ENCODE results near the gene SLC24A2.
A peak's percentile ranks its signal among the peaks of the same experiment; 100 is the strongest.

The SLC24A2 gene

DNA sequence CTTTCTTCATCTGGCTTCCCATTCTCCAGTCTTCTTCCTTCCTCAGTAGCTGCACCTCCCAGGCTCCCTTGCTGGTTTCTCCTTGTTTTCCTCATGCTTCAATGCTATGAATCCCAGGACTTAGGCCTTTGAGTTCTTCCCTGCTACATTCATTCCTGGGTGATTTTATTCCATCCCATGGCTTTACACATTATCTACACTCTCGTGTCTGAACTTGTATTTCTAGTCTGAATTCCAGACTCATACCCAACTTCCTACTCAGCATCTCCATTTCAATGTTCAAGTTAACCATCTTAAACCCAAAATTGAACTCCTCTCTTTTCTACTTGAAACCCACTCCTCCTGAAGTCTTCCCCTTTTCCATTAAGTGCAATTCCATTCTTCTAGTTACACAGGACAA is 20.0 kb downstream of the SLC24A2 start:
- Histone ChIP-seq H3K27me3 (replicated peaks in 2 of 5; ENCODE audit: control insufficient read depth in 4 of 5, insufficient read depth in 5 of 5, low read length in 4 of 5) (no peaks in the 10 kb centered on the region), H3K4me1 (ENCODE audit: control extremely low read depth in 1 of 4, control insufficient read depth in 4 of 4, insufficient read depth in 4 of 4, low read length in 3 of 4) (no peaks in the 10 kb centered on the region), H3K27ac (ENCODE audit: insufficient read depth in 1 of 2, low read depth in 1 of 2, low read length in 2 of 2, poor library complexity in 1 of 2, severe bottlenecking in 2 of 2) (no peak overlapping the region), H3K36me3 (ENCODE audit: control insufficient read depth in 4 of 4, insufficient read depth in 4 of 4, low read length in 3 of 4) (no peaks in the 10 kb centered on the region), H3K9me3 (ENCODE audit: control extremely low read depth in 1 of 5, control insufficient read depth in 4 of 5, insufficient read depth in 2 of 5, low read depth in 1 of 5, low read length in 4 of 5) (peaks cover 0 to 12% (median 3%) of the 10 kb centered on the region in 5 experiments), H3K4me3 (ENCODE audit: control insufficient read depth in 1 of 7, extremely low read depth in 1 of 7, insufficient read depth in 4 of 7, low read depth in 2 of 7, low read length in 6 of 7) (no peak overlapping the region)
- CTCF ChIA-PET, result no interaction called here
- POLR2A ChIA-PET, result no interaction called here
- no peak for DNase-seq
- WGBS (ENCODE audit: insufficient coverage), result 0% methylated on average over 1 of the region's 1 CpG

DNA sequence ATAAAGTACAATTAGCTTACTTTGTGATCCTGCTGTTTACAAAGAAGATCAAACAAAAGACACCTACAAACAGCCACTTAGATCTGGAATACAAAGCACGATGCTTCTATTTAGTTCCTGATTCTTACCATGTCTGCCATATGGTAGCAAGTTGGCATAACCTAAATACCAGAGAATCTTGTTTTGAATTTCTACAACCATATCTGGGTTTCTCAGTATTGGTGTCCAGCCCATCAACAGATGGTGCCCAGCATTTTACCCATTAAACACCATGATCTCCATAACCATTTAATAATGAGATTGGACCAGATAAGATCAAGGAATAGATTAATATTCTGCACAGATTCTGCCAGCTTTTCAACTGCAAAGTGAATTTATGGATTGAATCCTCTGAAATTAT is 29.8 kb downstream of the SLC24A2 start:
- ChIA-PET CTCF (no interaction called here), POLR2A (no interaction called here)
- Histone ChIP-seq H3K27me3 (replicated peaks in 2 of 5; ENCODE audit: control insufficient read depth in 4 of 5, insufficient read depth in 5 of 5, low read length in 4 of 5) (no peaks in the 10 kb centered on the region), H3K27ac (ENCODE audit: insufficient read depth in 1 of 2, low read depth in 1 of 2, low read length in 2 of 2, poor library complexity in 1 of 2, severe bottlenecking in 2 of 2) (no peak overlapping the region), H3K4me1 (ENCODE audit: control extremely low read depth in 1 of 4, control insufficient read depth in 4 of 4, insufficient read depth in 4 of 4, low read length in 3 of 4) (no peaks in the 10 kb centered on the region), H3K36me3 (ENCODE audit: control insufficient read depth in 4 of 4, insufficient read depth in 4 of 4, low read length in 3 of 4) (no peaks in the 10 kb centered on the region), H3K4me3 (ENCODE audit: control insufficient read depth in 1 of 7, extremely low read depth in 1 of 7, insufficient read depth in 4 of 7, low read depth in 2 of 7, low read length in 6 of 7) (no peak overlapping the region), H3K9me3 (ENCODE audit: control extremely low read depth in 1 of 5, control insufficient read depth in 4 of 5, insufficient read depth in 2 of 5, low read depth in 1 of 5, low read length in 4 of 5) (peaks cover 0 to 2% (median 0%) of the 10 kb centered on the region in 5 experiments)
- DNase-seq, result no peak
- 100% methylated on average over 1 of the region's 1 CpG for WGBS (ENCODE audit: insufficient coverage)

DNA sequence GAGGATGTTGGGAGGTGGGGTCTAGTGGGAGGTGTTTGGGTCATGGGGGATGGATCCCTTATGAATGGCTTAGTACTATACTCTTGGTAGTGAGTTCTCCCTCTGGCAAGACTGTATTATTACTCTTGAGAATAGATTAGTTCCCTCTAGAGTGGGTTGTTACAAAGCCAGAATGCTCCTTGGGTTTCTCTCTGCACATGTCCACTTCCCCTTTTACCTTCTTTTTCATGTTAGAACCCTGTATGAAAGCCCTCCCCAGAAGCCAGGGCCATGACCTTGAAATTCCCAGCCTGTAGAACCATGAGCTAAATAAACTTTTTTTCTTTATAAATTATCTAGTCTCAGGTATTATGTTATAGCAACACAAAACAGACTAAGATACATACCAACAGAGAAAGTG is 31.1 kb downstream of the SLC24A2 start:
- Histone ChIP-seq H3K36me3 (ENCODE audit: control insufficient read depth in 4 of 4, insufficient read depth in 4 of 4, low read length in 3 of 4) (no peaks in the 10 kb centered on the region), H3K9me3 (ENCODE audit: control extremely low read depth in 1 of 5, control insufficient read depth in 4 of 5, insufficient read depth in 2 of 5, low read depth in 1 of 5, low read length in 4 of 5) (peaks cover 0 to 2% (median 0%) of the 10 kb centered on the region in 5 experiments), H3K27ac (ENCODE audit: insufficient read depth in 1 of 2, low read depth in 1 of 2, low read length in 2 of 2, poor library complexity in 1 of 2, severe bottlenecking in 2 of 2) (no peak overlapping the region), H3K4me3 (ENCODE audit: control insufficient read depth in 1 of 7, extremely low read depth in 1 of 7, insufficient read depth in 4 of 7, low read depth in 2 of 7, low read length in 6 of 7) (no peak overlapping the region), H3K27me3 (replicated peaks in 2 of 5; ENCODE audit: control insufficient read depth in 4 of 5, insufficient read depth in 5 of 5, low read length in 4 of 5) (no peaks in the 10 kb centered on the region), H3K4me1 (ENCODE audit: control extremely low read depth in 1 of 4, control insufficient read depth in 4 of 4, insufficient read depth in 4 of 4, low read length in 3 of 4) (no peaks in the 10 kb centered on the region)
- DNase-seq, result no peak
- POLR2A ChIA-PET, result no interaction called here
- CTCF ChIA-PET, result interaction anchor here (1.1 kb wide), 1 partner anchor 19 kb away, joined by 3 read pairs; no protein-coding TSS in a partner anchor

DNA sequence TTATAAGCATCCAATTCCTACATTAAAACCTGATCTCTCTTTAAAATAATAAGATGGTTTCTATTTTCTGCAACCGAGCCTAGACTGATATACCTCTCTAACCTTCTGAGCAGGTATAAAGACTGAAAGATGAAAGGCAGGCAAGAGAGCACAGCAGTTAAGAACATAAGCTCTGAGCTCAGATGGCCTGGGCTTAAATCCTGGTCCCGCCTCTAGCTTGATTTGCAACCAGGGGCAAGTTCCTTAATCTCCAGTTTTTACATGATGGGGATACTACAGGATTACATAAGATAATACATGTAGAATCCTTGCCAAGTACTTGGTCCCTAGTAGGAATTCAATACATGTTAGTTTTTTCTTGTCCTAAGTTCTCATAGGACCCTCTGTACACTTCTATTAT is 33.9 kb downstream of the SLC24A2 start:
- no peaks in the 10 kb centered on the region for H3K27me3 ChIP-seq (replicated peaks in 2 of 5; ENCODE audit: control insufficient read depth in 4 of 5, insufficient read depth in 5 of 5, low read length in 4 of 5)
- no peaks in the 10 kb centered on the region for H3K36me3 ChIP-seq (ENCODE audit: control insufficient read depth in 4 of 4, insufficient read depth in 4 of 4, low read length in 3 of 4)
- DNase-seq, result no peak
- no peaks in the 10 kb centered on the region for H3K4me1 ChIP-seq (ENCODE audit: control extremely low read depth in 1 of 4, control insufficient read depth in 4 of 4, insufficient read depth in 4 of 4, low read length in 3 of 4)
- POLR2A ChIA-PET, result no interaction called here
- no peak overlapping the region for H3K27ac ChIP-seq (ENCODE audit: insufficient read depth in 1 of 2, low read depth in 1 of 2, low read length in 2 of 2, poor library complexity in 1 of 2, severe bottlenecking in 2 of 2)
- 100% methylated on average over 1 of the region's 2 CpGs for WGBS (ENCODE audit: insufficient coverage)
- CTCF ChIA-PET, result no interaction called here
- H3K4me3 ChIP-seq (ENCODE audit: control insufficient read depth in 1 of 7, extremely low read depth in 1 of 7, insufficient read depth in 4 of 7, low read depth in 2 of 7, low read length in 6 of 7), result no peak overlapping the region
- peaks cover 0 to 2% (median 0%) of the 10 kb centered on the region in 5 experiments for H3K9me3 ChIP-seq (ENCODE audit: control extremely low read depth in 1 of 5, control insufficient read depth in 4 of 5, insufficient read depth in 2 of 5, low read depth in 1 of 5, low read length in 4 of 5)

- POLR2A ChIA-PET, result interaction anchor here (1.3 kb wide), 1 partner anchor 24 kb away, joined by 3 read pairs; no protein-coding TSS in a partner anchor
- WGBS (ENCODE audit: insufficient coverage), result 36% methylated on average over 1 of the region's 4 CpGs
- no peaks in the 10 kb centered on the region for H3K9me3 ChIP-seq (ENCODE audit: control extremely low read depth in 1 of 5, control insufficient read depth in 4 of 5, insufficient read depth in 2 of 5, low read depth in 1 of 5, low read length in 4 of 5)
- H3K4me3 ChIP-seq (ENCODE audit: control insufficient read depth in 1 of 7, extremely low read depth in 1 of 7, insufficient read depth in 4 of 7, low read depth in 2 of 7, low read length in 6 of 7), result no peak overlapping the region
- peaks cover 0 to 4% (median 0%) of the 10 kb centered on the region in 4 experiments for H3K4me1 ChIP-seq (ENCODE audit: control extremely low read depth in 1 of 4, control insufficient read depth in 4 of 4, insufficient read depth in 4 of 4, low read length in 3 of 4)
- DNase-seq, result peak; percentile 20 to 73 (median 53)
- no peak overlapping the region for H3K27ac ChIP-seq (ENCODE audit: insufficient read depth in 1 of 2, low read depth in 1 of 2, low read length in 2 of 2, poor library complexity in 1 of 2, severe bottlenecking in 2 of 2)
- no peaks in the 10 kb centered on the region for H3K27me3 ChIP-seq (replicated peaks in 2 of 5; ENCODE audit: control insufficient read depth in 4 of 5, insufficient read depth in 5 of 5, low read length in 4 of 5)
- CTCF ChIA-PET, result no interaction called here
- H3K36me3 ChIP-seq (ENCODE audit: control insufficient read depth in 4 of 4, insufficient read depth in 4 of 4, low read length in 3 of 4), result no peaks in the 10 kb centered on the region
Observed at GRCh38 chr9:19748278-19749126, 40.3 kb downstream of the SLC24A2 start.

GRCh38 chr9:19746223-19746622 is 42.6 kb downstream of the SLC24A2 start:
- no peak for DNase-seq
- H3K4me1 ChIP-seq (ENCODE audit: control extremely low read depth in 1 of 4, control insufficient read depth in 4 of 4, insufficient read depth in 4 of 4, low read length in 3 of 4), result peaks cover 0 to 4% (median 0%) of the 10 kb centered on the region in 4 experiments
- H3K4me3 ChIP-seq (ENCODE audit: control insufficient read depth in 1 of 7, extremely low read depth in 1 of 7, insufficient read depth in 4 of 7, low read depth in 2 of 7, low read length in 6 of 7), result no peak overlapping the region
- H3K9me3 ChIP-seq (ENCODE audit: control extremely low read depth in 1 of 5, control insufficient read depth in 4 of 5, insufficient read depth in 2 of 5, low read depth in 1 of 5, low read length in 4 of 5), result no peaks in the 10 kb centered on the region
- POLR2A ChIA-PET, result no interaction called here
- H3K27me3 ChIP-seq (replicated peaks in 2 of 5; ENCODE audit: control insufficient read depth in 4 of 5, insufficient read depth in 5 of 5, low read length in 4 of 5), result no peaks in the 10 kb centered on the region
- WGBS (ENCODE audit: insufficient coverage), result no CpG with 5 or more reads among the region's 2 CpGs
- CTCF ChIA-PET, result no interaction called here
- H3K36me3 ChIP-seq (ENCODE audit: control insufficient read depth in 4 of 4, insufficient read depth in 4 of 4, low read length in 3 of 4), result no peaks in the 10 kb centered on the region
- no peak overlapping the region for H3K27ac ChIP-seq (ENCODE audit: insufficient read depth in 1 of 2, low read depth in 1 of 2, low read length in 2 of 2, poor library complexity in 1 of 2, severe bottlenecking in 2 of 2)

DNA sequence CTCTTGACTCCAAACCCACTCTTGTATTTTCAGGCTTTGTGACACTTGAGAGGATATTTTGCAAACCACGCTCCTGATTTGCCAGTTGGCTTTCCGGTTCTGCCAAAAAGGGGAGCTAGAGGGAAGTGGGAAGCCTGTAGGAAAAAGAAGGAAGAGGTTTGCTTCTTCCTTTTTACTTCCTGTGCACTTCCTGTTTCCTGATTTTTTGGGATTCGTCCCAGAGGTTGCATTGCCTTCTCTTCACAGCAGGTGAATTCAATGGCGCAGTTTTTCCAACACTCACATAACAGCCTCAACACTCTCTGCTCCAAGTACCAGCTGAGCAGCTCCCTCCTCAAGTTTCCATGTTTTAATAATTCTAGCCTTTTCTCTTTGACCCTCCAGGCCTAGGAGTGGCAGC is 47.7 kb downstream of the SLC24A2 start:
- Histone ChIP-seq H3K4me3 (ENCODE audit: control insufficient read depth in 1 of 7, extremely low read depth in 1 of 7, insufficient read depth in 4 of 7, low read depth in 2 of 7, low read length in 6 of 7) (no peak overlapping the region), H3K9me3 (ENCODE audit: control extremely low read depth in 1 of 5, control insufficient read depth in 4 of 5, insufficient read depth in 2 of 5, low read depth in 1 of 5, low read length in 4 of 5) (no peaks in the 10 kb centered on the region), H3K36me3 (ENCODE audit: control insufficient read depth in 4 of 4, insufficient read depth in 4 of 4, low read length in 3 of 4) (no peaks in the 10 kb centered on the region), H3K4me1 (ENCODE audit: control extremely low read depth in 1 of 4, control insufficient read depth in 4 of 4, insufficient read depth in 4 of 4, low read length in 3 of 4) (no peaks in the 10 kb centered on the region), H3K27me3 (replicated peaks in 2 of 5; ENCODE audit: control insufficient read depth in 4 of 5, insufficient read depth in 5 of 5, low read length in 4 of 5) (peaks cover 0 to 7% (median 0%) of the 10 kb centered on the region in 5 experiments), H3K27ac (ENCODE audit: insufficient read depth in 1 of 2, low read depth in 1 of 2, low read length in 2 of 2, poor library complexity in 1 of 2, severe bottlenecking in 2 of 2) (no peak overlapping the region)
- POLR2A ChIA-PET, result no interaction called here
- CTCF ChIA-PET, result no interaction called here
- WGBS (ENCODE audit: insufficient coverage), result 79% methylated on average over 2 of the region's 4 CpGs
- DNase-seq, result no peak

All from common myeloid progenitor, CD34-positive (primary cell).